SK-N-SH treated with all-trans-retinoic acid at 6 μM for 48 hours (cell line): ENCODE data around the gene FOXRED2.
A peak's percentile ranks its signal among the peaks of the same experiment; 100 is the strongest.

Source experiments
- ATAC-seq: fragments of 200-7000 bp; cut with Tn5 transposase; 3 replicates; pipeline ENCODE4 v1.9.1; 2020; ENCODE audit warnings: mild to moderate bottlenecking, moderate library complexity
- ARNTL ChIP-seq: fragments of 450-650 bp; formaldehyde crosslinking; IDR thresholded peaks from 2 replicates; pipeline ENCODE4 v1.5.0; 2020; ENCODE audit warnings: low read depth, mild to moderate bottlenecking, moderate library complexity, borderline replicate concordance
- BACH2 ChIP-seq: fragments of 250-450 bp; sonication (Bioruptor Pico); IDR thresholded peaks from 2 replicates; pipeline ENCODE4 v1.9.0; 2021; ENCODE audit warnings: mild to moderate bottlenecking, borderline replicate concordance
- CSDC2 ChIP-seq: fragments of 250-450 bp; sonication (Bioruptor Pico); IDR thresholded peaks from 2 replicates; pipeline ENCODE4 v1.5.0; 2020; ENCODE audit warnings: mild to moderate bottlenecking, moderate library complexity
- CSRNP3 ChIP-seq: fragments of 250-450 bp; sonication (Bioruptor Pico); IDR thresholded peaks from 2 replicates; pipeline ENCODE4 v1.5.1; 2021; ENCODE audit warnings: mild to moderate bottlenecking, moderate library complexity
- ESRRG ChIP-seq: fragments of 250-450 bp; sonication (Bioruptor Pico); IDR thresholded peaks from 2 replicates; pipeline ENCODE4 v1.6.1; 2021; ENCODE audit warnings: mild to moderate bottlenecking
- GLIS3 ChIP-seq: fragments of 250-450 bp; sonication (Bioruptor Pico); IDR thresholded peaks from 2 replicates; pipeline ENCODE4 v1.5.0; 2020; ENCODE audit warnings: mild to moderate bottlenecking, moderate library complexity
- ISL1 ChIP-seq: fragments of 250-450 bp; sonication (Bioruptor Pico); IDR thresholded peaks from 2 replicates; pipeline ENCODE4 v2.1.2; 2022; ENCODE audit warnings: mild to moderate bottlenecking, moderate library complexity
- OSR1 ChIP-seq: fragments of 250-450 bp; sonication (Bioruptor Pico); IDR thresholded peaks from 2 replicates; pipeline ENCODE4 v1.8.0; 2022; ENCODE audit warnings: moderate library complexity, mild to moderate bottlenecking, inconsistent platforms
- POU6F1 ChIP-seq: fragments of 250-450 bp; sonication (Bioruptor Pico); IDR thresholded peaks from 2 replicates; pipeline ENCODE4 v1.8.0; 2021; ENCODE audit warnings: low read depth, mild to moderate bottlenecking, moderate library complexity, borderline replicate concordance
- PPARA ChIP-seq: fragments of 250-450 bp; sonication (Bioruptor Pico); IDR thresholded peaks from 2 replicates; pipeline ENCODE4 v1.5.0; 2020; ENCODE audit warnings: mild to moderate bottlenecking, borderline replicate concordance
- SNAI2 ChIP-seq: fragments of 250-450 bp; sonication (Bioruptor Pico); IDR thresholded peaks from 2 replicates; pipeline ENCODE4 v1.5.0; 2020; ENCODE audit warnings: mild to moderate bottlenecking, moderate library complexity
- TCF4 ChIP-seq: fragments of 250-450 bp; sonication (Bioruptor Pico); IDR thresholded peaks from 2 replicates; pipeline ENCODE4 v1.8.0; 2021; ENCODE audit warnings: mild to moderate bottlenecking, moderate library complexity, borderline replicate concordance
- TSHZ2 ChIP-seq: fragments of 250-450 bp; sonication (Bioruptor Pico); IDR thresholded peaks from 2 replicates; pipeline ENCODE4 v1.5.0; 2020; ENCODE audit warnings: mild to moderate bottlenecking, moderate library complexity
- ZC3H10 ChIP-seq: fragments of 250-450 bp; sonication (Bioruptor Pico); IDR thresholded peaks from 2 replicates; pipeline ENCODE4 v1.5.1; 2021; ENCODE audit warnings: mild to moderate bottlenecking, moderate library complexity
- ZFP3 ChIP-seq: fragments of 250-450 bp; sonication (Bioruptor Pico); IDR thresholded peaks from 2 replicates; pipeline ENCODE4 v1.5.0; 2020; ENCODE audit warnings: mild to moderate bottlenecking, moderate library complexity
- ZFP30 ChIP-seq: fragments of 450-650 bp; formaldehyde crosslinking; IDR thresholded peaks from 2 replicates; pipeline ENCODE4 v1.5.0; 2022; ENCODE audit warnings: mild to moderate bottlenecking, moderate library complexity
- ZNF565 ChIP-seq: fragments of 450-650 bp; formaldehyde crosslinking; conservative IDR thresholded peaks from 2 replicates; pipeline ENCODE4 v1.5.0; 2020; ENCODE audit warnings: low read depth, mild to moderate bottlenecking, moderate library complexity
- ZNF70 ChIP-seq: fragments of 450-650 bp; formaldehyde crosslinking; IDR thresholded peaks from 2 replicates; pipeline ENCODE4 v1.5.0; 2020; ENCODE audit warnings: mild to moderate bottlenecking, moderate library complexity
- ZNF8 ChIP-seq: fragments of 450-650 bp; formaldehyde crosslinking; IDR thresholded peaks from 2 replicates; pipeline ENCODE4 v1.5.0; 2020; ENCODE audit warnings: mild to moderate bottlenecking, moderate library complexity

FOXRED2 gene

GRCh38 chr22:36506637-36507517 is at the start of gene FOXRED2:
TSS of gene FOXRED2 (minus strand) at chr22:36507040. CDS start at chr22:36506422, 618 bp downstream.
- TF ChIP-seq SNAI2 (0 out of 2 replicates have a peak, but pooled peaks have one; percentile 82), PPARA (no peak), OSR1 (CRISPR knock-in tag) (no peak), ISL1 (CRISPR knock-in tag) (no peak), CSDC2 (CRISPR knock-in tag) (peak; percentile 27; the same call in 1 of the 2 replicates), ZNF70 (CRISPR knock-in tag) (peak; percentile 3; the same call in 1 of the 2 replicates), TSHZ2 (CRISPR knock-in tag) (no peak; the same call in 1 of the 2 replicates), ARNTL (peak; percentile 73; the same call in 1 of the 2 replicates), CSRNP3 (CRISPR knock-in tag) (no peak), ZFP3 (no peak; the same call in 1 of the 2 replicates), ZC3H10 (CRISPR knock-in tag) (no peak)
- ATAC-seq: peak; percentile 83

- peak; percentile 34; the same call in 1 of the 3 replicates for ATAC-seq
Measured at GRCh38 chr22:36554098-36554497, 47.3 kb upstream of the FOXRED2 start.

GRCh38 chr22:36552289-36552688 is 45.4 kb upstream of the FOXRED2 start:
- ATAC-seq: no peak
- TF ChIP-seq GLIS3 (CRISPR knock-in tag) (no peak), TSHZ2 (CRISPR knock-in tag) (no peak), ZC3H10 (CRISPR knock-in tag) (no peak), OSR1 (CRISPR knock-in tag) (no peak), POU6F1 (CRISPR knock-in tag) (no peak), ZNF8 (CRISPR knock-in tag) (no peak)

More at GRCh38 chr22:36554098-36554497, 47.3 kb upstream of the FOXRED2 start:
- TF ChIP-seq ZNF565 (CRISPR knock-in tag): no peak
- TF ChIP-seq, all 23 proteins: peak for 0

- TF ChIP-seq ESRRG (CRISPR knock-in tag) (no peak), ZC3H10 (CRISPR knock-in tag) (no peak), TCF4 (CRISPR knock-in tag) (no peak), GLIS3 (CRISPR knock-in tag) (no peak), POU6F1 (CRISPR knock-in tag) (no peak), ZFP30 (no peak), CSRNP3 (CRISPR knock-in tag) (no peak), ZNF565 (CRISPR knock-in tag) (no peak), SNAI2 (no peak), ZFP3 (no peak), PPARA (no peak), ISL1 (CRISPR knock-in tag) (no peak), BACH2 (no peak), OSR1 (CRISPR knock-in tag) (no peak)
- no peak for ATAC-seq
Measured at GRCh38 chr22:36550701-36551495, 44.1 kb upstream of the FOXRED2 start.
